Measurements from ENCODE around the gene MIEF1.

DNA sequence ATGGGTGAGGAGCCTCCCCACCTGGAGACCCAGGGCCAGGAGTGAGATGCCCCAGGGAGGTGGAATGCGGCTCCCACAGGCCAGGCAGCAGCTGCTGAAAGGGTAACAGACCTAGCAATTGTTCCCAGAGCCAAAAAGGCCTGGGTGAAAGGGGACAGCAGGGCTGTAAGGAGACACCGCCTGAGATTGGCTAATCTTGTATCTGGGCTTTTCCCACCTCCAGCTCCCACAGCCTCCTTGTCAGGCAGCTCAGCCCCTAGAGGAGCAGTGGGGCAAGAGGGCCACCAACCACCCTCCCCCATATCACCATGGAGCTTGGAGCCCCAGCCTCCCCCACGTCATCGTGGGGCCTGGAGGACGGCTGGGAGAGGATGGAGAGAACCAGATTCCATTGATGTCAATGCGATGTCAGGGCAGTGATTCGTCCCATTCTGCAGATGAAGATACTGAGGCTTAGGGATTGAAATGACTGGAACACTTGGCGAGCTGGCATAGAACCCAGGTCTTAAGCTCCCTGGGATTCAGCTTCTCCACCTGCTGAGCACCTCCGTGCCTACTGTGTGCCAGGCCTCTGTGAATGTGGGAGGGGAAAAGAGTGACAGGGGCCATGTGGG is 48.2 kb upstream of the MIEF1 start:
- TF ChIP-seq, protein P1, sequence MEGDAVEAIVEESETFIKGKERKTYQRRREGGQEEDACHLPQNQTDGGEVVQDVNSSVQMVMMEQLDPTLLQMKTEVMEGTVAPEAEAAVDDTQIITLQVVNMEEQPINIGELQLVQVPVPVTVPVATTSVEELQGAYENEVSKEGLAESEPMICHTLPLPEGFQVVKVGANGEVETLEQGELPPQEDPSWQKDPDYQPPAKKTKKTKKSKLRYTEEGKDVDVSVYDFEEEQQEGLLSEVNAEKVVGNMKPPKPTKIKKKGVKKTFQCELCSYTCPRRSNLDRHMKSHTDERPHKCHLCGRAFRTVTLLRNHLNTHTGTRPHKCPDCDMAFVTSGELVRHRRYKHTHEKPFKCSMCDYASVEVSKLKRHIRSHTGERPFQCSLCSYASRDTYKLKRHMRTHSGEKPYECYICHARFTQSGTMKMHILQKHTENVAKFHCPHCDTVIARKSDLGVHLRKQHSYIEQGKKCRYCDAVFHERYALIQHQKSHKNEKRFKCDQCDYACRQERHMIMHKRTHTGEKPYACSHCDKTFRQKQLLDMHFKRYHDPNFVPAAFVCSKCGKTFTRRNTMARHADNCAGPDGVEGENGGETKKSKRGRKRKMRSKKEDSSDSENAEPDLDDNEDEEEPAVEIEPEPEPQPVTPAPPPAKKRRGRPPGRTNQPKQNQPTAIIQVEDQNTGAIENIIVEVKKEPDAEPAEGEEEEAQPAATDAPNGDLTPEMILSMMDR (IDR thresholded peaks at IDR 0.05) = no peak
- TF ChIP-seq POLR2A (IDR thresholded peaks at IDR 0.05) = no peak
